ENCODE data around the gene CMC4.

DNA sequence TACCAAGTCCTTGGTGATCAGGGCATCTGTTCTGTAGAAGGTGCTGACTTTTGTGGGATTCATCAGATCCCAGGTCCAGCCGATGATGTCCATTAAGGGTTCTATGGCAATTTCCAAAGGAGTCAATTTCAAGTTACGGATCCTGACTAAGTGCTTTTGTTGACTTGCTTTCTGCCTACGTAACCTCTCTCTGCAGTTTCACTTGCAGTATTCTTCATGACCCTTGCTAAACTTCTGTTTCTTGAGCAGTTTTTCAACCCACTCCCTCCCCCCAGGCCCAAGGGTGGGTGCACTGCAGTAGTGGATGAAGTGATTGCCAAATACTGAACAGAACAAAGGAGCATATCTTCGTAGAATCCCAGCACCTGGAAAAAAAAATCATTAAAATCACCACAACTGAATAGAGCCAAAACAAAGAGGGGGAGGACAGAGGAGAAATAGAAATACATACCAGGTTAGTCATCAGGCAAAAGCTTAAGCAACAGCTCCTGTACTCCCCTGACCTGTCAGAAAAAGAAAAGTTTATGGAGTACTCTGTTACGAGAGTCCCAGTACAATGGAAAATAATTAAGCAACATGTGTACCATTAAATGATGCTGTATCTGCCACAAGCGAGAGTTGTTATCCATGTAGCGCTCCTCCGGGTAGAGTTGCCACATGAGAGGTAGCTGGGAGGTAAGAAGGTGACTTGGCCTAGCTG is 5.8 kb downstream of the CMC4 start:
- TF ChIP-seq, protein P1, sequence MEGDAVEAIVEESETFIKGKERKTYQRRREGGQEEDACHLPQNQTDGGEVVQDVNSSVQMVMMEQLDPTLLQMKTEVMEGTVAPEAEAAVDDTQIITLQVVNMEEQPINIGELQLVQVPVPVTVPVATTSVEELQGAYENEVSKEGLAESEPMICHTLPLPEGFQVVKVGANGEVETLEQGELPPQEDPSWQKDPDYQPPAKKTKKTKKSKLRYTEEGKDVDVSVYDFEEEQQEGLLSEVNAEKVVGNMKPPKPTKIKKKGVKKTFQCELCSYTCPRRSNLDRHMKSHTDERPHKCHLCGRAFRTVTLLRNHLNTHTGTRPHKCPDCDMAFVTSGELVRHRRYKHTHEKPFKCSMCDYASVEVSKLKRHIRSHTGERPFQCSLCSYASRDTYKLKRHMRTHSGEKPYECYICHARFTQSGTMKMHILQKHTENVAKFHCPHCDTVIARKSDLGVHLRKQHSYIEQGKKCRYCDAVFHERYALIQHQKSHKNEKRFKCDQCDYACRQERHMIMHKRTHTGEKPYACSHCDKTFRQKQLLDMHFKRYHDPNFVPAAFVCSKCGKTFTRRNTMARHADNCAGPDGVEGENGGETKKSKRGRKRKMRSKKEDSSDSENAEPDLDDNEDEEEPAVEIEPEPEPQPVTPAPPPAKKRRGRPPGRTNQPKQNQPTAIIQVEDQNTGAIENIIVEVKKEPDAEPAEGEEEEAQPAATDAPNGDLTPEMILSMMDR (IDR thresholded peaks at IDR 0.05 in 4 of 5, conservative IDR thresholded peaks at IDR 0.05 in 1 of 5), result no peak
- TF ChIP-seq POLR2A (IDR thresholded peaks at IDR 0.05), result no peak

All from gastrocnemius medialis (tissue), 4 donors.